Measurements from ENCODE around the gene HELZ.

DNA sequence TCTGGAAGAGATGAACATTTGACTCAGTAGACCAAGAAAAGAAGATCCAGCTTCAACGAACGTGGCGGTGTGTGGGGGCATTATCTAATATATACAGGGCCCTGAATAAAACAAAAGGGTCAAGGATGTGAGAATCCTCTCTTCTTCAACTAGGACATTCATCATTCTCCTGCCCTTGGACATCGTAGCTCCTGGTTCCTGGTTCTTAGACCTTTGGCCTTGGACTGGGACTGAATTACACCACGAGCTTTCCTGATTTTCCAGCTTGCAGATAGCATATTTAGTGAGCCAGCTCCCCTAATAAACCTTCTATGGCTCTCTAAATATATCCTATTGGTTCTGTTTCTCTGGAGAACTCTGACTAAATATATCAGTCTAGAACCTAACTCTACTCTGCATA lies 29.5 kb upstream of the HELZ start:
- TF ChIP-seq, protein P1, sequence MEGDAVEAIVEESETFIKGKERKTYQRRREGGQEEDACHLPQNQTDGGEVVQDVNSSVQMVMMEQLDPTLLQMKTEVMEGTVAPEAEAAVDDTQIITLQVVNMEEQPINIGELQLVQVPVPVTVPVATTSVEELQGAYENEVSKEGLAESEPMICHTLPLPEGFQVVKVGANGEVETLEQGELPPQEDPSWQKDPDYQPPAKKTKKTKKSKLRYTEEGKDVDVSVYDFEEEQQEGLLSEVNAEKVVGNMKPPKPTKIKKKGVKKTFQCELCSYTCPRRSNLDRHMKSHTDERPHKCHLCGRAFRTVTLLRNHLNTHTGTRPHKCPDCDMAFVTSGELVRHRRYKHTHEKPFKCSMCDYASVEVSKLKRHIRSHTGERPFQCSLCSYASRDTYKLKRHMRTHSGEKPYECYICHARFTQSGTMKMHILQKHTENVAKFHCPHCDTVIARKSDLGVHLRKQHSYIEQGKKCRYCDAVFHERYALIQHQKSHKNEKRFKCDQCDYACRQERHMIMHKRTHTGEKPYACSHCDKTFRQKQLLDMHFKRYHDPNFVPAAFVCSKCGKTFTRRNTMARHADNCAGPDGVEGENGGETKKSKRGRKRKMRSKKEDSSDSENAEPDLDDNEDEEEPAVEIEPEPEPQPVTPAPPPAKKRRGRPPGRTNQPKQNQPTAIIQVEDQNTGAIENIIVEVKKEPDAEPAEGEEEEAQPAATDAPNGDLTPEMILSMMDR (IDR thresholded peaks at IDR 0.05; ENCODE audit: insufficient read depth, low read depth, low read length) = no peak
- no peak for TF ChIP-seq EZH2 (IDR thresholded peaks at IDR 0.05; ENCODE audit: insufficient read depth, low read length)
